Measurements from ENCODE around the gene BOD1L1.
A peak's percentile ranks its signal among the peaks of the same experiment; 100 is the strongest.

The BOD1L1 gene

GRCh38 chr4:13538427-13538973 is 89.0 kb downstream of the BOD1L1 start:
- no peak for DNase-seq

- DNase-seq, result no peak
Observed at GRCh38 chr4:13537832-13538177, 89.7 kb downstream of the BOD1L1 start.

DNA sequence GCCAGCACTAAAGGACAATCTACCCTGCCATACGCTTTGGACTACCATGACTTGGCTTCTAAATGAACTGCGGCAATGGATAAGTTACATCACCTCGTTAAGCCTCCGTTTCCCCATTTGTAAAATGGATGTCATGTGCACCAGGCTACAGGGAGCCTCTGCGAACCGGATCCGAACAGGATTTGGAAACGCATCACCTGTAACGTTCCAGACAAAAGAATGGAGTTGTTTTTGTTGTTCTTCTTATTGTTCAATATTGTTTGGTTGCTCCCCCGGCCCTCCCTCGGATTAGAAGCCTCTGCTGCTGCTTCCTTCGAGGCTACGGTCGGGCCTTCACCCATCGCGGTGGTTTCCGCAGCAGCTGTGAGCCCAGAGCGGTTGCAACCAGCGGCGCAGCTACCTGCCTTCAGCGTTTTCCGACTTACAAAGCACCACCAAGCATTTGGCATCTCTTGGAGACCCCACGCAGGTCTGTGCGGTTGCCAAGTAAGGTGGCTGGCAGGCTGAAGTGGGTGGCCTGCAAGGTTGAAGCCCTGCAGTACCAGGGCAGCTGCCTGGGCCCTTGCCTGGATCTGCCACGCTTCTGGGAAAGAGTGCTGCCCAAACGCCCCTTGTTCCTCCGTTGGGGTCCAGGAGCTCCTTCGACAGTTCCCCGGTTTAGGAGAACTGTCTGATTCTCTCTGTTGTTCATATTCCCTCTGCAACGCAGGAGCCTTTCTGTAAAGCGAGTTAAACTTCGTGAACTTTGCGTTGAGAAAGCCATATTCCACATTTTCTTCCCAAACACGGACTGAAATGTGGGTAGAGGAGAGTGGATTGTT is 90.3 kb downstream of the BOD1L1 start:
- DNase-seq, result no peak

DNA sequence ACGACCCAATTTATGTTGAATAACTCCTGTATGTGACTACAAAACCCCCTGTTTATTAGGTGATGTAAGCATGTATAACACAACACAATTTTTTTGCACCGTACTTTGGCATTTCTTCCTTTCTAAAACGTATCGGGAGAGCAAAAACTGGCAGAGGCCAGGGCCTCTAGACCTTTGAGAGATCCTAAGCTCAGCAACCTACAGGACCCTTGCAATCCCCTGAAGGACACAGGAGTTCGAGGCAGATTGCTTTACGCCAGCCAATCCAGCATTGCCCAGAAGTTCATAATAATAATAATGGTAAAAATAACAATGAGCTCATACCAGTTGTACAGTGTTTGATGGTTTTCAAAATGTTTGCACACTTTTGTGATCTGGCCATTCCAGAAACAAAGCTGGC is 90.9 kb downstream of the BOD1L1 start:
- DNase-seq, result no peak

- DNase-seq, result no peak
Observed at GRCh38 chr4:13535708-13536361, 91.7 kb downstream of the BOD1L1 start.

DNA sequence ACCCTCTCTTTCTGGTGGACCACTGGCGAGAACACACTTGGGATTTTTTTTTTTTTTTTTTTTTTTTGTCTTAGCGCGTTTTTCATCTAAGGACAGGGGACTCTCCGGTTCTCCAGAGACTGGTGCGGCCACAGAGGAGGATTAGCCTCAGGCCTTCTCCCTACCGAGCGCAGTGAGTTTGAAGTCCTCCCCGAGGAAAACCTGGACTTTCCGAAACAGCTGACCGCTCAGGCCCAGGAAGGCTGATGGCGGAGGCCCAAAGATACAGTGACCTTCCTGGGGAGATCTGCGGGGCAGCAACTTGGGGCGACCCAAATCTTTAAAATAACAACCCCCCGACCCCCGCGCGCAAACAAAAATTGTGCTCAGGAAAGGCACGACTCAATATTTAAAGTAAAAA is 92.4 kb downstream of the BOD1L1 start:
- no peak for DNase-seq

GRCh38 chr4:13534344-13535063 is 93.0 kb downstream of the BOD1L1 start:
- no peak for DNase-seq

DNA sequence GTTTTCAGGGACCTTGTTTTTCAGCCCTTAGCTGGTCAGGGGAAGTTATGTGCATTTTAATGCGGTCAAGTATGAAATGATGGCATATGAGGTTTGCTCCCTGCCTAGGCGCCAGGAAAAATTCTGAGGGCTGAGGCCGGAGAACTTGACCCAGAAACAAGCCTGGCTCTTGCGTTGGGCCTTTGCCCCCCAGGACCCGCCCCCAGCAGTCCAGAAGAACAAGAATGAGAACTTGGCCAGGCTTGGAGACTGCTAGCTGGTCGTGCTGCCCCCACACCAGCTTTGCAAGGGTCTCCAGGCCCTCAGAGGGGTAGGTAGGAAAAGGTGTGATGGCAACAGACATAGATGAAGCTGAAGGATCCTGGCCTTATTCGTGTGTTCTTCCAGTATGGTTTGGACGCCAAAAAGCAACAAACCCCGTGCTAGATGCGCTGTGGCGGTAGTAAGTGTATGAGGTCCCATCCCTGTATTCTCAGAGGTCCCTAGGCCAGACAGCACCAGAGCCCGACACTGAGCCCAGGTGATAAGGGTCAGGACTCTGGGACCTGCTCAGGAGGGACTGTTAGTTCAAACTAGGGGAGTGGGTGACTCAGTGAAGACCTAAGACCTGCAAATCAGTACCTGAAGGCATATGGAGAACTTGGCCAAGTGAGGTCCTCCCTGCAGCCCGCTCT is 93.7 kb downstream of the BOD1L1 start:
- no peak for DNase-seq

DNA sequence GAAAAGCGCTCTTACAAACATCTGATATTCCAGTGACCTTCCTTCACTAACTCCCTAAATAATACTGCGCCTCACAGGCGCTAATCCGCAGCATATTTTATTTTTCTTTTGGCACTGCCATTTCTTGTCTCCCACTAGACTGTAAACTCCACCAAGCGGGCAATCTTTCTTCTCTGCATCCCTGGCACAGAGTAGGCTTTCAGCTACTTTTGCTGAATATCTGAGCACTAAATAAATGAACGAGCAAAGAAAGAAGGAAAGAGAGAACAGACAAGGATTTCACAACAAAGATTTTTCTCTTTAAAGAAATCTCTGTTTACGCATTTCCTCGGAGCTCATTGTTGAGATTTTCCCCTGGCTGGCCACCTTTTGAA is 95.9 kb downstream of the BOD1L1 start:
- no peak for DNase-seq

DNA sequence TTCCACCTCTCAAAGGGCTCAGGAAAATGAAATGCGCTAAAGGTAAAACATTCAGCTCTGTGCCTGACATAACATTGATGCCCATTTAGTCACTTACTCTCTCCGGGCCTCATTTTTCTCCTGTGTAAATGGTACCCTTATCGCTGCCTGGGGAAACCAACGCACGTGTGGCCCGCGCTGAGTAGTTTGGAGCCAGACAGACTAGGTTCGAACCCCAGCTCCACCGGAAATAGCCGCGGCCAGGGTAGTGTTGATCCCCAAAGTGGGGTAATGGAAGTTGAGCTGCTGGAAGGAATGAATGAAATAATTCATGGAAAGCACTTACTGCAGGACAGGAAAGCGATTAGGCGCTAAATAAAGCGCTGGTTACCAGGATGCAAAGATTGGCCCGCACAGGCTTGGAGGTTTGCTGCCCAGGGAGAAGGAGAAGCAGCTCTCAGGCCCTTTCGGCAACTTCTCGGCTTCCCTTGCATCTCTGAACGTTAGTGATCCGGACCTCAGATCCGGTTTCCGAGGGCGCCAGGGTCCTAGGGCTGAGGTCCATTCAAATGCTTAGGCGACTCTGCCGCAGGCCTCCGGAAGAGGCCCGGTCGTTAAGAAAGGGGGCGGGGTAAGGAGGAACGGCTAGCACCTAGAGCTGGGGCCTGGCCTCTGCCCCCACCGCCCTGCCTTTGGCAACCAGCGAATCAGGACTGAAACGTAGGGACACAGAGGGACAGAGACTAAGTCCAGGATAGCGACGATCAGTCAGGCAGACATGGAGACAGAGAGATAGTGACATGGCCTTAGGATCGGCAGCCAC is 96.5 kb downstream of the BOD1L1 start:
- no peak for DNase-seq

- no peak for DNase-seq
Observed at GRCh38 chr4:13529128-13529919, 98.2 kb downstream of the BOD1L1 start.

- DNase-seq, result no peak
Observed at GRCh38 chr4:13528821-13529127, 98.8 kb downstream of the BOD1L1 start.

- DNase-seq, result no peak
Observed at GRCh38 chr4:13527981-13528820, 99.3 kb downstream of the BOD1L1 start.

GRCh38 chr4:13527192-13527980 is 100.1 kb downstream of the BOD1L1 start:
- no peak for DNase-seq

DNA sequence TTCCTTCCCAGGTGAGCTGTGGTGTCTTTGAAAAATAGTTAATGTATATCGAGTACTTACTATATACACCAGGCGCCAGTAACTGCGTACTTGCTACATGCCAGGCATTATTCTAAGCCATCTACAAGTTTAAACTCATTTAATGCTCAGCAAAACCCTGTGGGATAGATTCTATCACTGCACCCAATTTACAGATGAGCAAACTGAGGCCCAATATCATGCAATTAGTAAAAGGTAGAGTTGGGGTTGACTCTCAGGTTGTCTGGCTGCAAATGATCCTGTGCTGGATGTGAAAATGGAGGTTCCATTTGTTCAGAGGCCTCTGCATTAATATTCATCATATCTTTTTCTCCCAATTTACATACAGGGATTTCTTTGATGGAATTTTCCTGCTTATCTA is 100.9 kb downstream of the BOD1L1 start:
- DNase-seq, result no peak

DNA sequence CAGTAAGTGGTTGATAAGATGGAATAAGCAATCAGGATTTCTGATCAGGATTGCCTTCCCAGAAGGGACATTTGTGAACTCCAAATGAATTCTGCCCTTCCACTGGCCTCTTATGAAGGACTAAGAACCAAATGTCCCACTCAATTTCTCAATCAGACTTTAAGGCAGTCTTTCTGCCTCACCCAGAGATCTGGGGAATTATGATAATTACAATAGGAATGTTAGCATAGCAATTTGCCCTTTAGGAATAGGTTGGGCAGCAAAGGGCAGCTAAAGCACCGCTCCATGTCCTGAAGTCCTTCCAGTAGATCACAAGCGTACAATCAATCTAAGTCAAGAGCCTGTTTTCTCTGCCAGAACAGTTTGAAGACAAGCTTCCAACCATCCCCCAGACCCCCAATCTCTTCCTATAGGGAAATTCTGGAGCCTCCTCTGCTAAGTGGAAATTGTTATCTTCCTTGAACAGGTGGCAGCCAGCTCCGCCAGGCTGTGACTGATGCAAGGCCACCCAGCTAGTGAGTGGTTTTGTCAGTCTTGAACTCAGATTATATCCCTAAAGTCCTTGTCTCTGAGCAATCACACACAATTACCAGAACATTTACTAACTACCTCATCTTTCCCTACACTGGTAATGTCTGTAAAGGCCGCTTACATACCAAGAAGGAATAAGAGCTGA is 101.8 kb downstream of the BOD1L1 start:
- DNase-seq, result no peak

GRCh38 chr4:13524504-13525243 is 102.9 kb downstream of the BOD1L1 start:
- DNase-seq, result peak; percentile 23
